Spleen (tissue), 11 donors: ENCODE data around the gene SLC37A2. TPM values are rescaled to one million over a fixed set of nuclear protein-coding genes. Genes with fewer than 3 reads are reported as not detected.
A peak's percentile ranks its signal among the peaks of the same experiment; 100 is the strongest.

Source experiments
- DNase-seq: peaks from one replicate; pipeline ENCODE4 v3.0.0-alpha.2; 2020
- H3K27ac ChIP-seq, 8 donors: fragments of 200-600 bp; sonication (generic) in 7 of 8; 1 replicate in 4 of 8; 2 replicates in 4 of 8; pipeline versions ENCODE4 v1.5.0 to v1.8.0; 2016 to 2021; ENCODE audit warnings: inconsistent platforms in 4 of 8, mild to moderate bottlenecking in 4 of 8, moderate library complexity in 1 of 8
- H3K27me3 ChIP-seq, 7 donors: fragments of 200-600 bp; sonication (generic) in 6 of 7; replicated peaks in 1 of 7; 1 replicate in 4 of 7; 2 replicates in 3 of 7; pipeline versions ENCODE4 v1.5.0 to v1.8.0; 2016 to 2021; ENCODE audit warnings: inconsistent platforms in 3 of 7, mild to moderate bottlenecking in 1 of 7
- H3K36me3 ChIP-seq, 6 donors: fragments of 200-600 bp; sonication (generic) in 5 of 6; 1 replicate in 4 of 6; 2 replicates in 2 of 6; pipeline versions ENCODE4 v1.5.0 to v1.8.0; 2016 to 2021; ENCODE audit warnings: inconsistent platforms in 2 of 6
- H3K4me1 ChIP-seq, 6 donors: fragments of 200-600 bp; sonication (generic) in 5 of 6; 1 replicate in 3 of 6; 2 replicates in 3 of 6; pipeline versions ENCODE4 v1.5.0 to v1.8.0; 2016 to 2021; ENCODE audit warnings: inconsistent platforms in 3 of 6
- H3K4me3 ChIP-seq, 8 donors: fragments of 200-600 bp; sonication (generic) in 7 of 8; 1 replicate in 4 of 8; 2 replicates in 4 of 8; pipeline versions ENCODE4 v1.5.0 to v1.8.0; 2016 to 2021; ENCODE audit warnings: inconsistent platforms in 4 of 8, mild to moderate bottlenecking in 4 of 8, moderate library complexity in 2 of 8
- H3K9me3 ChIP-seq, 8 donors: fragments of 200-600 bp; sonication (generic) in 7 of 8; 1 replicate in 4 of 8; 2 replicates in 4 of 8; pipeline versions ENCODE4 v1.5.0 to v1.8.0; 2016 to 2021; ENCODE audit warnings: inconsistent platforms in 4 of 8
- POLR2A ChIP-seq, 3 donors: fragments of 450-650 bp; IDR thresholded peaks; one replicate each; pipeline ENCODE4 v1.5.1; 2017; ENCODE audit warnings: antibody characterized with exemption in 3 of 3, mild to moderate bottlenecking in 1 of 3
- POLR2AphosphoS5 ChIP-seq, 3 donors: sonication (generic); formaldehyde crosslinking; IDR thresholded peaks; one replicate each; pipeline ENCODE4 v1.5.1; 2017; ENCODE audit warnings: antibody characterized with exemption in 3 of 3
- WGBS, 5 donors: extraction: QIAGEN DNeasy Blood & Tissue Kit in 3 of 5; methylation state at CpG; one replicate each; pipeline versions ENCODE4 v1.1.5 to v1.1.7; 2013 to 2018; 5-methylcytosine and 5-hydroxymethylcytosine counted together
- intact Hi-C: fragments of 100-400 bp; cut with DNase I; formaldehyde crosslinking; loops from one replicate; pipeline ENCODE4 v1.15.0; 2023; ENCODE audit warnings: low total_unique reads
- polyA plus RNA-seq, 3 donors: library from polyadenylated mRNA; stranded (reverse); fragments of 200-250 nt; gene quantifications; one replicate each; pipeline ENCODE4 v1.2.1, GENCODE V29; 2013
- total RNA-seq, 7 donors: library from RNA; depleted of rRNA in 3 of 7; stranded (reverse); fragments of >200 nt in 3 of 7; fragmentation: NEBNext Ultra II Directional in 4 of 7; extraction: Animal tissue kit (Norgen Biotek cat#: 25700) in 4 of 7; gene quantifications; one replicate each; pipeline versions ENCODE4 v1.1.0 to v1.2.1, GENCODE V29; 2016 to 2021
- TF ChIP-seq, protein P1 (sequence below), 11 experiments: fragments of 200-600 bp in 7 of 11; fragments of 450-650 bp in 4 of 11; sonication (generic) in 4 of 11; IDR thresholded peaks in 8 of 11; conservative IDR thresholded peaks in 3 of 11; 1 replicate in 7 of 11; 2 replicates in 4 of 11; pipeline versions ENCODE4 v1.4.0 to v1.8.0; 2016 to 2021; ENCODE audit warnings: antibody characterized with exemption in 11 of 11, inconsistent platforms in 4 of 11, mild to moderate bottlenecking in 1 of 11
- donor health status: healthy with polysubstance abuse.
- donor health status: DM: no; HTN: no; CAD: no; lungs with moderate emphysema.
- donor health status: DM: no; HTN: no; CAD: no.
- donor health status: Bipolar disorder and iron deficiency.
- donor health status: healthy.
- donor health status: DM: no; HTN: no; CAD: no.
- donor health status: DM: yes; HTN: yes; CAD: no.

Gene SLC37A2
- total and polyA plus RNA-seq, 10 donors, result 3.5 to 85.7 (median 48.2) TPM

DNA sequence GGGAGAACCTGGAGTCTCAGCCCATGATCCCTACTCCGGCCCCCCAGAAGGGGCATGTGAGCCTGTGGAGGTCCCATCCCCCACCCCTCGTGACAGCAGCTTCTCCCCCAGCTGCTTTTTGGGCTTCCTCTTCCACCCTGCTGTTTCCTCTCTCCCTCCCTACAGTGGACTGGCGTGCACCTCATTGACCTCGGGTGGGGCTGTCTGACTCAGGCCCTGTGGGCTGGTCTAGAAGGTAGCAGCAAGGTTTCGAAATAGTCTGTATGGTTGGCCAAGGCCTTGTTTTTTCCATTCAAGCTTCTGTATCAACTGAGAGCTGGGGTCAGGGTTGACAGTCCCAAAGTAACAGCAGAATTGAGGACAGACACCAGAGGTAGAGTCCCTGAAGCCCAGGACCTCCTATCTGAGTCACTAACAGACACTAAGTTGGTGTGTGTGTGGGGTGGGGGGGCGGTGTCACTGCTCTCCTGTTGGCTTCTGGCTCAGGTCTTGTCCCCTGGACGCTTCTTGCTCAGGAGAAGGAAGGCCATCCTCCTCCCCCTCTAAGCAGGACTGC lies 7.7 kb downstream of the SLC37A2 start:
- peak; percentile 90 for DNase-seq
- Histone ChIP-seq H3K36me3 (no peaks in the 10 kb centered on the region), H3K4me3 (peak overlapping the region in 1 of 8 donors; percentile 25), H3K9me3 (no peaks in the 10 kb centered on the region), H3K4me1 (peaks cover 24 to 84% (median 62%) of the 10 kb centered on the region in 6 donors), H3K27me3 (peaks cover 0 to 4% (median 0%) of the 10 kb centered on the region in 7 donors), H3K27ac (peak overlapping the region; percentile 50 to 90 (median 82))
- TF ChIP-seq, protein P1, sequence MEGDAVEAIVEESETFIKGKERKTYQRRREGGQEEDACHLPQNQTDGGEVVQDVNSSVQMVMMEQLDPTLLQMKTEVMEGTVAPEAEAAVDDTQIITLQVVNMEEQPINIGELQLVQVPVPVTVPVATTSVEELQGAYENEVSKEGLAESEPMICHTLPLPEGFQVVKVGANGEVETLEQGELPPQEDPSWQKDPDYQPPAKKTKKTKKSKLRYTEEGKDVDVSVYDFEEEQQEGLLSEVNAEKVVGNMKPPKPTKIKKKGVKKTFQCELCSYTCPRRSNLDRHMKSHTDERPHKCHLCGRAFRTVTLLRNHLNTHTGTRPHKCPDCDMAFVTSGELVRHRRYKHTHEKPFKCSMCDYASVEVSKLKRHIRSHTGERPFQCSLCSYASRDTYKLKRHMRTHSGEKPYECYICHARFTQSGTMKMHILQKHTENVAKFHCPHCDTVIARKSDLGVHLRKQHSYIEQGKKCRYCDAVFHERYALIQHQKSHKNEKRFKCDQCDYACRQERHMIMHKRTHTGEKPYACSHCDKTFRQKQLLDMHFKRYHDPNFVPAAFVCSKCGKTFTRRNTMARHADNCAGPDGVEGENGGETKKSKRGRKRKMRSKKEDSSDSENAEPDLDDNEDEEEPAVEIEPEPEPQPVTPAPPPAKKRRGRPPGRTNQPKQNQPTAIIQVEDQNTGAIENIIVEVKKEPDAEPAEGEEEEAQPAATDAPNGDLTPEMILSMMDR (IDR thresholded peaks at IDR 0.05 in 8 of 11, conservative IDR thresholded peaks at IDR 0.05 in 3 of 11), result no peak
- peak; percentile 67 to 87 (median 85) for TF ChIP-seq POLR2AphosphoS5 (IDR thresholded peaks at IDR 0.05)
- intact Hi-C loops, result no loop called here
- 22 to 31% (median 25%) methylated on average over 7 of the region's 7 CpGs for WGBS, 5 donors

GRCh38 chr11:125071435-125071834 lies 8.3 kb downstream of the SLC37A2 start:
- TF ChIP-seq POLR2A (IDR thresholded peaks at IDR 0.05), result no peak
- TF ChIP-seq, protein P1 (IDR thresholded peaks at IDR 0.05 in 8 of 11, conservative IDR thresholded peaks at IDR 0.05 in 3 of 11), result no peak
- WGBS, 5 donors, result 22 to 56% (median 39%) methylated on average over 4 to 5 of the region's 5 CpGs
- H3K27me3 ChIP-seq, result no peaks in the 10 kb centered on the region
- peaks cover 24 to 90% (median 66%) of the 10 kb centered on the region in 6 donors for H3K4me1 ChIP-seq
- no peaks in the 10 kb centered on the region for H3K36me3 ChIP-seq
- no peaks in the 10 kb centered on the region for H3K9me3 ChIP-seq
- intact Hi-C loops, result no loop called here
- H3K4me3 ChIP-seq, result peak overlapping the region in 1 of 8 donors; percentile 15
- DNase-seq, result peak; percentile 66
- H3K27ac ChIP-seq, result peak overlapping the region in 7 of 8 donors; percentile 17 to 90 (median 82)

GRCh38 chr11:125071846-125072217 lies 8.7 kb downstream of the SLC37A2 start:
- TF ChIP-seq POLR2A (IDR thresholded peaks at IDR 0.05), result no peak
- TF ChIP-seq POLR2AphosphoS5 (IDR thresholded peaks at IDR 0.05), result no peak
- TF ChIP-seq, protein P1 (IDR thresholded peaks at IDR 0.05 in 8 of 11, conservative IDR thresholded peaks at IDR 0.05 in 3 of 11), result no peak
- peaks cover 0 to 4% (median 0%) of the 10 kb centered on the region in 6 donors for H3K36me3 ChIP-seq
- no peaks in the 10 kb centered on the region for H3K27me3 ChIP-seq
- peak; percentile 72 for DNase-seq
- H3K4me3 ChIP-seq, result no peak overlapping the region
- peaks cover 24 to 94% (median 66%) of the 10 kb centered on the region in 6 donors for H3K4me1 ChIP-seq
- WGBS, 5 donors, result 74 to 91% (median 80%) methylated on average over 6 of the region's 6 CpGs
- H3K9me3 ChIP-seq, result no peaks in the 10 kb centered on the region
- intact Hi-C loops, result no loop called here
- peak overlapping the region in 7 of 8 donors; percentile 54 to 90 (median 82) for H3K27ac ChIP-seq

- H3K27me3 ChIP-seq, result no peaks in the 10 kb centered on the region
- 70 to 78% (median 75%) methylated on average over 12 of the region's 12 CpGs for WGBS, 5 donors
- intact Hi-C loops, result no loop called here
- peaks cover 0 to 9% (median 0%) of the 10 kb centered on the region in 6 donors for H3K36me3 ChIP-seq
- H3K27ac ChIP-seq, result peak overlapping the region in 7 of 8 donors; percentile 54 to 90 (median 82)
- H3K4me1 ChIP-seq, result peaks cover 24 to 96% (median 66%) of the 10 kb centered on the region in 6 donors
- no peaks in the 10 kb centered on the region for H3K9me3 ChIP-seq
- peak overlapping the region in 1 of 8 donors; percentile 9 for H3K4me3 ChIP-seq
- TF ChIP-seq, protein P1 (IDR thresholded peaks at IDR 0.05 in 8 of 11, conservative IDR thresholded peaks at IDR 0.05 in 3 of 11), result no peak
- peak; percentile 53 to 62 (median 61) for TF ChIP-seq POLR2AphosphoS5 (IDR thresholded peaks at IDR 0.05)
- DNase-seq, result peak; percentile 84
Observed at GRCh38 chr11:125072218-125072960, 9.3 kb downstream of the SLC37A2 start.
